Activated naive CD8-positive, alpha-beta T cell (primary cell): Measurements from ENCODE around the gene NDUFV3.
"Not testable (repeated sequence)": the region's sequence is repeated elsewhere in the genome, so short reads cannot be mapped to it uniquely, and the experiment has no call there.

Experiments
- H3K27ac Mint-ChIP-seq: one replicate; pipeline ENCODE4 v1.8.0; 2021; ENCODE audit warnings: mixed read lengths
- H3K27me3 Mint-ChIP-seq: one replicate; pipeline ENCODE4 v1.8.0; 2021; ENCODE audit warnings: mixed read lengths
- H3K36me3 Mint-ChIP-seq: one replicate; pipeline ENCODE4 v1.8.0; 2021; ENCODE audit warnings: mixed read lengths
- H3K4me1 Mint-ChIP-seq: one replicate; pipeline ENCODE4 v1.8.0; 2021; ENCODE audit warnings: low read depth, mixed read lengths
- H3K4me3 Mint-ChIP-seq: one replicate; pipeline ENCODE4 v1.8.0; 2021; ENCODE audit warnings: mild to moderate bottlenecking, mixed read lengths
- H3K9me3 Mint-ChIP-seq: one replicate; pipeline ENCODE4 v1.8.0; 2021; ENCODE audit warnings: low read depth, mixed read lengths

NDUFV3 gene

GRCh38 chr21:42932378-42933136, 39.4 kb downstream of the NDUFV3 start:
- H3K9me3 Mint-ChIP-seq, H3K4me1 Mint-ChIP-seq, H3K4me3 Mint-ChIP-seq, H3K27ac Mint-ChIP-seq, H3K36me3 Mint-ChIP-seq, H3K27me3 Mint-ChIP-seq: not testable (repeated sequence)

GRCh38 chr21:42933137-42933970, 40.2 kb downstream of the NDUFV3 start:
- not testable (repeated sequence) for H3K27ac Mint-ChIP-seq, H3K9me3 Mint-ChIP-seq, H3K27me3 Mint-ChIP-seq, H3K4me3 Mint-ChIP-seq, H3K4me1 Mint-ChIP-seq, H3K36me3 Mint-ChIP-seq

- H3K4me3 Mint-ChIP-seq: not testable (repeated sequence)
These were observed 40.9 kb downstream of the NDUFV3 start for GRCh38 chr21:42933973-42934372.

GRCh38 chr21:42936360-42936759, 43.3 kb downstream of the NDUFV3 start:
- not testable (repeated sequence) for H3K27ac Mint-ChIP-seq, H3K4me1 Mint-ChIP-seq, H3K36me3 Mint-ChIP-seq, H3K27me3 Mint-ChIP-seq, H3K4me3 Mint-ChIP-seq, H3K9me3 Mint-ChIP-seq

More at GRCh38 chr21:42933973-42934372, 40.9 kb downstream of the NDUFV3 start:
- H3K27me3 Mint-ChIP-seq, H3K9me3 Mint-ChIP-seq, H3K27ac Mint-ChIP-seq, H3K36me3 Mint-ChIP-seq, H3K4me1 Mint-ChIP-seq: not testable (repeated sequence)

GRCh38 chr21:42937034-42937940, 44.2 kb downstream of the NDUFV3 start:
- not testable (repeated sequence) for H3K27me3 Mint-ChIP-seq, H3K36me3 Mint-ChIP-seq, H3K4me3 Mint-ChIP-seq, H3K27ac Mint-ChIP-seq, H3K9me3 Mint-ChIP-seq, H3K4me1 Mint-ChIP-seq

- H3K27me3 Mint-ChIP-seq: no peaks in the 10 kb centered on the region
- H3K27ac Mint-ChIP-seq: no peak overlapping the region
- H3K9me3 Mint-ChIP-seq: no peaks in the 10 kb centered on the region
- H3K4me3 Mint-ChIP-seq: no peak overlapping the region
- H3K36me3 Mint-ChIP-seq: no peaks in the 10 kb centered on the region
- H3K4me1 Mint-ChIP-seq: no peaks in the 10 kb centered on the region
These were observed 45.0 kb downstream of the NDUFV3 start for GRCh38 chr21:42937960-42938605.

- H3K9me3 Mint-ChIP-seq, H3K4me1 Mint-ChIP-seq, H3K4me3 Mint-ChIP-seq, H3K36me3 Mint-ChIP-seq, H3K27me3 Mint-ChIP-seq, H3K27ac Mint-ChIP-seq: not testable (repeated sequence)
These were observed 45.5 kb downstream of the NDUFV3 start for GRCh38 chr21:42938606-42938995.

- no peak overlapping the region for H3K4me3 Mint-ChIP-seq
- no peaks in the 10 kb centered on the region for H3K9me3 Mint-ChIP-seq
- H3K4me1 Mint-ChIP-seq: no peaks in the 10 kb centered on the region
- no peak overlapping the region for H3K27ac Mint-ChIP-seq
- H3K27me3 Mint-ChIP-seq: no peaks in the 10 kb centered on the region
- H3K36me3 Mint-ChIP-seq: no peaks in the 10 kb centered on the region
These were observed 46.7 kb downstream of the NDUFV3 start for GRCh38 chr21:42939582-42940413.

GRCh38 chr21:42941696-42942085, 48.6 kb downstream of the NDUFV3 start:
- H3K4me3 Mint-ChIP-seq: no peak overlapping the region
- H3K9me3 Mint-ChIP-seq: no peaks in the 10 kb centered on the region
- no peak overlapping the region for H3K27ac Mint-ChIP-seq
- H3K27me3 Mint-ChIP-seq: no peaks in the 10 kb centered on the region
- H3K36me3 Mint-ChIP-seq: no peaks in the 10 kb centered on the region
- no peaks in the 10 kb centered on the region for H3K4me1 Mint-ChIP-seq

GRCh38 chr21:42942244-42942643, 49.1 kb downstream of the NDUFV3 start:
- Mint-ChIP-seq H3K9me3 (no peaks in the 10 kb centered on the region), H3K27me3 (no peaks in the 10 kb centered on the region), H3K4me3 (no peak overlapping the region), H3K4me1 (no peaks in the 10 kb centered on the region), H3K36me3 (no peaks in the 10 kb centered on the region), H3K27ac (no peak overlapping the region)

GRCh38 chr21:42949094-42949755, 56.1 kb downstream of the NDUFV3 start:
- H3K27ac Mint-ChIP-seq, H3K9me3 Mint-ChIP-seq, H3K4me1 Mint-ChIP-seq, H3K36me3 Mint-ChIP-seq, H3K27me3 Mint-ChIP-seq, H3K4me3 Mint-ChIP-seq: not testable (repeated sequence)

GRCh38 chr21:42951193-42951592, 58.1 kb downstream of the NDUFV3 start:
- not testable (repeated sequence) for H3K36me3 Mint-ChIP-seq, H3K27ac Mint-ChIP-seq, H3K27me3 Mint-ChIP-seq, H3K4me3 Mint-ChIP-seq, H3K9me3 Mint-ChIP-seq, H3K4me1 Mint-ChIP-seq

GRCh38 chr21:42956824-42957630, 63.9 kb downstream of the NDUFV3 start:
- Mint-ChIP-seq H3K4me1 (no peaks in the 10 kb centered on the region), H3K36me3 (no peaks in the 10 kb centered on the region), H3K27me3 (no peaks in the 10 kb centered on the region), H3K9me3 (no peaks in the 10 kb centered on the region), H3K4me3 (no peak overlapping the region), H3K27ac (no peak overlapping the region)
